ENCODE results near the gene CHGA.

CHGA gene

GRCh38 chr14:92973261-92973797 is 50.4 kb downstream of the CHGA start:
- peak; percentile 3 for TF ChIP-seq CTCF (IDR thresholded peaks at IDR 0.05; ENCODE audit: control extremely low read depth, extremely low read depth, low read depth, missing control alignments)
- ChIA-PET CTCF (no interaction called here), POLR2A (no interaction called here)
- DNase-seq (ENCODE audit: extremely low spot score): no peak

GRCh38 chr14:92973798-92974372 is 50.9 kb downstream of the CHGA start:
- POLR2A ChIA-PET: no interaction called here
- no peak for TF ChIP-seq CTCF (IDR thresholded peaks at IDR 0.05; ENCODE audit: control extremely low read depth, extremely low read depth, low read depth, missing control alignments)
- no peak for DNase-seq (ENCODE audit: extremely low spot score)
- CTCF ChIA-PET: interaction anchor here (1.0 kb wide), 1 partner anchor 158 kb away, joined by 3 read pairs; no protein-coding TSS in a partner anchor

GRCh38 chr14:92974541-92975345 is 51.8 kb downstream of the CHGA start:
- ChIA-PET POLR2A (no interaction called here), CTCF (interaction anchor here (1.0 kb wide), 1 partner anchor 158 kb away, joined by 3 read pairs; no protein-coding TSS in a partner anchor)
- DNase-seq (ENCODE audit: extremely low spot score): no peak
- TF ChIP-seq CTCF (IDR thresholded peaks at IDR 0.05; ENCODE audit: control extremely low read depth, extremely low read depth, low read depth, missing control alignments): no peak

- no peak for DNase-seq (ENCODE audit: extremely low spot score)
- no peak for TF ChIP-seq CTCF (IDR thresholded peaks at IDR 0.05; ENCODE audit: control extremely low read depth, extremely low read depth, low read depth, missing control alignments)
- POLR2A ChIA-PET: no interaction called here
- CTCF ChIA-PET: interaction anchor here (1.0 kb wide), 1 partner anchor 24 kb away, joined by 6 read pairs; no protein-coding TSS in a partner anchor
Observed at GRCh38 chr14:92976268-92976667, 53.3 kb downstream of the CHGA start.

GRCh38 chr14:92978229-92979021 is 55.5 kb downstream of the CHGA start:
- POLR2A ChIA-PET: no interaction called here
- TF ChIP-seq CTCF (IDR thresholded peaks at IDR 0.05; ENCODE audit: control extremely low read depth, extremely low read depth, low read depth, missing control alignments): no peak
- CTCF ChIA-PET: interaction anchor here (1.3 to 1.5 kb wide), 2 partner anchors 19 to 138 kb away, joined by 3 read pairs; no protein-coding TSS in a partner anchor
- no peak for DNase-seq (ENCODE audit: extremely low spot score)

- POLR2A ChIA-PET: no interaction called here
- CTCF ChIA-PET: no interaction called here
- TF ChIP-seq CTCF (IDR thresholded peaks at IDR 0.05; ENCODE audit: control extremely low read depth, extremely low read depth, low read depth, missing control alignments): no peak
- DNase-seq (ENCODE audit: extremely low spot score): no peak
Observed at GRCh38 chr14:92980866-92981265, 57.9 kb downstream of the CHGA start.

Measured in GM10248 (cell line).